Measurements from ENCODE around the gene IDI2.

The IDI2 gene

GRCh38 chr10:976316-976715, 49.3 kb downstream of the IDI2 start:
- Histone ChIP-seq H3K4me1 (ENCODE audit: control insufficient read depth, insufficient read depth, low read length) (peaks cover 6% of the 10 kb centered on the region), H3K36me3 (ENCODE audit: insufficient read depth, low read length) (peaks cover 5% of the 10 kb centered on the region), H3K4me3 (ENCODE audit: low read length) (no peak overlapping the region), H3K9me3 (replicated peaks; ENCODE audit: low read length) (peaks cover 18% of the 10 kb centered on the region), H3K9ac (ENCODE audit: low read depth, low read length) (no peak overlapping the region), H3K27me3 (ENCODE audit: control insufficient read depth, insufficient read depth, low read length) (no peaks in the 10 kb centered on the region), H3K4me2 (ENCODE audit: low read length) (no peak overlapping the region)

GRCh38 chr10:974785-975074, 50.9 kb downstream of the IDI2 start:
- Histone ChIP-seq H3K9me3 (replicated peaks; ENCODE audit: low read length) (peaks cover 8% of the 10 kb centered on the region), H3K4me3 (ENCODE audit: low read length) (no peak overlapping the region), H3K36me3 (ENCODE audit: insufficient read depth, low read length) (peaks cover 2% of the 10 kb centered on the region), H3K4me2 (ENCODE audit: low read length) (no peak overlapping the region), H3K4me1 (ENCODE audit: control insufficient read depth, insufficient read depth, low read length) (peaks cover 18% of the 10 kb centered on the region), H3K9ac (ENCODE audit: low read depth, low read length) (no peak overlapping the region), H3K27me3 (ENCODE audit: control insufficient read depth, insufficient read depth, low read length) (no peaks in the 10 kb centered on the region)

- Histone ChIP-seq H3K4me1 (ENCODE audit: control insufficient read depth, insufficient read depth, low read length) (peaks cover 18% of the 10 kb centered on the region), H3K36me3 (ENCODE audit: insufficient read depth, low read length) (peaks cover under 1% of the 10 kb centered on the region), H3K4me2 (ENCODE audit: low read length) (no peak overlapping the region), H3K9me3 (replicated peaks; ENCODE audit: low read length) (peaks cover 5% of the 10 kb centered on the region), H3K4me3 (ENCODE audit: low read length) (no peak overlapping the region), H3K27me3 (ENCODE audit: control insufficient read depth, insufficient read depth, low read length) (no peaks in the 10 kb centered on the region), H3K9ac (ENCODE audit: low read depth, low read length) (no peak overlapping the region)
These were observed 51.4 kb downstream of the IDI2 start for GRCh38 chr10:974038-974784.

- Histone ChIP-seq H3K27me3 (ENCODE audit: control insufficient read depth, insufficient read depth, low read length) (peaks cover 4% of the 10 kb centered on the region), H3K9me3 (replicated peaks; ENCODE audit: low read length) (no peaks in the 10 kb centered on the region), H3K4me2 (ENCODE audit: low read length) (no peak overlapping the region), H3K9ac (ENCODE audit: low read depth, low read length) (no peak overlapping the region), H3K4me1 (ENCODE audit: control insufficient read depth, insufficient read depth, low read length) (peaks cover 18% of the 10 kb centered on the region), H3K4me3 (ENCODE audit: low read length) (no peak overlapping the region), H3K36me3 (ENCODE audit: insufficient read depth, low read length) (no peaks in the 10 kb centered on the region)
These were observed 52.9 kb downstream of the IDI2 start for GRCh38 chr10:972763-973162.

- H3K4me3 ChIP-seq (ENCODE audit: low read length), result peak overlapping the region; percentile 2
- peaks cover 18% of the 10 kb centered on the region for H3K4me1 ChIP-seq (ENCODE audit: control insufficient read depth, insufficient read depth, low read length)
- peak overlapping the region; percentile 15 for H3K9ac ChIP-seq (ENCODE audit: low read depth, low read length)
- peaks cover 4% of the 10 kb centered on the region for H3K27me3 ChIP-seq (ENCODE audit: control insufficient read depth, insufficient read depth, low read length)
- H3K9me3 ChIP-seq (replicated peaks; ENCODE audit: low read length), result no peaks in the 10 kb centered on the region
- peak overlapping the region; percentile 71 for H3K4me2 ChIP-seq (ENCODE audit: low read length)
- H3K36me3 ChIP-seq (ENCODE audit: insufficient read depth, low read length), result no peaks in the 10 kb centered on the region
These were observed 54.0 kb downstream of the IDI2 start for GRCh38 chr10:971613-972012.

- H3K4me1 ChIP-seq (ENCODE audit: control insufficient read depth, insufficient read depth, low read length), result peaks cover 18% of the 10 kb centered on the region
- H3K27me3 ChIP-seq (ENCODE audit: control insufficient read depth, insufficient read depth, low read length), result peaks cover 4% of the 10 kb centered on the region
- H3K9me3 ChIP-seq (replicated peaks; ENCODE audit: low read length), result no peaks in the 10 kb centered on the region
- peak overlapping the region; percentile 2 for H3K4me3 ChIP-seq (ENCODE audit: low read length)
- peak overlapping the region; percentile 71 for H3K4me2 ChIP-seq (ENCODE audit: low read length)
- H3K36me3 ChIP-seq (ENCODE audit: insufficient read depth, low read length), result no peaks in the 10 kb centered on the region
- H3K9ac ChIP-seq (ENCODE audit: low read depth, low read length), result peak overlapping the region; percentile 15
These were observed 54.5 kb downstream of the IDI2 start for GRCh38 chr10:971150-971542.

GRCh38 chr10:970311-971149, 55.1 kb downstream of the IDI2 start:
- peak overlapping the region; percentile 71 for H3K4me2 ChIP-seq (ENCODE audit: low read length)
- no peaks in the 10 kb centered on the region for H3K9me3 ChIP-seq (replicated peaks; ENCODE audit: low read length)
- H3K36me3 ChIP-seq (ENCODE audit: insufficient read depth, low read length), result no peaks in the 10 kb centered on the region
- peaks cover 4% of the 10 kb centered on the region for H3K27me3 ChIP-seq (ENCODE audit: control insufficient read depth, insufficient read depth, low read length)
- peak overlapping the region; percentile 2 for H3K4me3 ChIP-seq (ENCODE audit: low read length)
- H3K9ac ChIP-seq (ENCODE audit: low read depth, low read length), result peak overlapping the region; percentile 15
- peaks cover 18% of the 10 kb centered on the region for H3K4me1 ChIP-seq (ENCODE audit: control insufficient read depth, insufficient read depth, low read length)

GRCh38 chr10:969473-970150, 56.0 kb downstream of the IDI2 start:
- Histone ChIP-seq H3K27me3 (ENCODE audit: control insufficient read depth, insufficient read depth, low read length) (peaks cover 4% of the 10 kb centered on the region), H3K4me2 (ENCODE audit: low read length) (no peak overlapping the region), H3K4me3 (ENCODE audit: low read length) (no peak overlapping the region), H3K9ac (ENCODE audit: low read depth, low read length) (no peak overlapping the region), H3K36me3 (ENCODE audit: insufficient read depth, low read length) (no peaks in the 10 kb centered on the region), H3K9me3 (replicated peaks; ENCODE audit: low read length) (no peaks in the 10 kb centered on the region), H3K4me1 (ENCODE audit: control insufficient read depth, insufficient read depth, low read length) (peaks cover 20% of the 10 kb centered on the region)

All from skeletal muscle satellite cell (primary cell).